Measurements from ENCODE around the gene TAF1B.

TAF1B gene

DNA sequence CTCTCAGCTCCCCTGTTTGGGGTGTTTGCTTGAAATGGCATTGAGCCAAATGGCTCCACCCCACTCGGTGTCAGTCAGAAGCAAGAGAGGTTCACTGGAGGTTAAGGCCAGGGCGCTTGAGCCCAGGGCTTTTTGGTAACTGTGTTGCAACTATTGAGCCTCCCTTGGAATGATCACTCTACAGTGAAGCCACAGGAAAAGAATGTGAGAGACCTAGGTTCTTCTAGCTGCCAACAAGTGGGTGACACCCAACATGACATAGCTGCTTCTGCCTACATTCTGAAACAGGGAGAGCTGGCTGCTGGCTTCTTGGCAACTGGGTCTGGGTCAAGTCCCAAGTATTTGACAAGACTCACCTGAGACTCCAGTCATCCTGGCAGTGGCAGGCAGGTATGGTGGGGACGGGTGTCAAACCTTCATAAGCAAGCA lies 101.1 kb downstream of the TAF1B start:
- no peak for DNase-seq

DNA sequence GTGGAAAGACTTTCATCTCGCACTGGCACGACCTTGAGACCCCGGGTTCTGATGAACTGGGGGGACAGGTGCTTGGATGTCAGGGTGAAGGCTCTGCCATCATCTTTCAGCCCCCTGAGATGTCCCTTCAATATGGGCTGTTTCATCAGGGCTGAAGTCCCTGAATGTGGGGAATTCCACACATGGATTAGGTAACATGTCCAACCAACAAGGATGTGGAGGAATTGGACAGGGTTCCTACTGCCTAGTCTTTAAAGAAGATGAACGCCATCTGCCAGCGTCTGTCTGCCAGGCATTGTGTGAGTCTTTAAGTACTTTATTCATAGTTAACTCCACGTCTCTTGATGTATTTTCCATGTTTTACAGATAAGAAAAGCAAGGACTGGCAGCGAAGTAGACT lies 102.3 kb downstream of the TAF1B start:
- no peak for DNase-seq

DNA sequence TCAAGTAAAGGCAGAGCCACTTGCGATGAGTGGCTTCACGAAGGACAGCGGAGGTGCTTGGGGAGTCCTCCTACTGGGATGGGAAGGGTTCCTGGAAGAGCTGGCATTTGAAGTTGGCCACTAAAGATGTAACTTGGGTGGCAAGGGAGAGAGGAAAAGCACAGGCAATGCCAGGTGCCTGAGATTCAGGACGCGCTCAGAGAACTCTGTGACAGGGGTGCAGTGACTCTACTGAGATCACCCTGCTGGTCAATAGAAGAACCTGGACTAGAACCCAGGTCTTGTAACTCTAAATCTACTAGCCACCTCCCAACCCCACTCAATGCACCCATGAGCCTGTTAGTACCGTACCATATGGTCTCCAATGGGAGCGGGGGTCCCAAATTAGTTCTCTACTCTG lies 102.8 kb downstream of the TAF1B start:
- no peak for DNase-seq

DNA sequence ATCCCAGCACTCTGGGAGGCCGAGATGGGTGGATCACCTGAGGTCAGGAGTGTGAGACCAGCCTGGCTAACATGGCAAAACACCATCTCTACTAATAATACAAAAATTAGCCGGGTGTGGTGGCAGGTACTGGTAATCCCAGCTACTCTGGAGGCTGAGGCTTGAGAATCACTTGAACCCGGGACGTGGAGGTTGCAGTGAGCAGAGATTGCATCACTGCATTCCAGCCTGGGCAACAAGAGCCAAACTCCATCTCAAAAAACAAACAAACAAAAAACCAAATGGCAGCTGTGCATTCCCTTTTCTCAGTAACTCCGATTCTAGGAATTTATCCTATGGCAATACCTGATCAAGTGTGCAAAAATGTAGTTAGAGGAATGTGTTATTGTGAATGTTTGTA lies 103.5 kb downstream of the TAF1B start:
- no peak for DNase-seq

DNA sequence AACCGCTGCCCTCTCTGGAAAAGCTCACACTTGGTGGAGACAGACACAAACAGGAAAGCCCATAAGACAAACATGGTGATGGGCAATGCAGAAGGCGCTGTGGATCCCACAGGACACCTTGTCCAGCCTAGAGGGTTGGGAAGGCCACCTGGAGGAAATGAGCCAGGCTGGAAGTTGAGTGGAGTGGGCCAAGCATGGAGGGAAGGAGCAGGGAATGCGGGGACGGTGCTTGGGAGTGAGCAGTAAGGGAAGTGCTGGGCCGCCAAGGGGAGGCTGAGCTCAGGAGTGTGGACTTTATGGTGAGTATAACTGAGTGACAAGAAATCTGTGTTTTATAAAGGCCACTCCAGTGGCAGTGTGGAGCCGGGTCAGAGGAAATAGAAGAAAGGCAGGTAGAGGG lies 105.4 kb downstream of the TAF1B start:
- no peak for DNase-seq

DNA sequence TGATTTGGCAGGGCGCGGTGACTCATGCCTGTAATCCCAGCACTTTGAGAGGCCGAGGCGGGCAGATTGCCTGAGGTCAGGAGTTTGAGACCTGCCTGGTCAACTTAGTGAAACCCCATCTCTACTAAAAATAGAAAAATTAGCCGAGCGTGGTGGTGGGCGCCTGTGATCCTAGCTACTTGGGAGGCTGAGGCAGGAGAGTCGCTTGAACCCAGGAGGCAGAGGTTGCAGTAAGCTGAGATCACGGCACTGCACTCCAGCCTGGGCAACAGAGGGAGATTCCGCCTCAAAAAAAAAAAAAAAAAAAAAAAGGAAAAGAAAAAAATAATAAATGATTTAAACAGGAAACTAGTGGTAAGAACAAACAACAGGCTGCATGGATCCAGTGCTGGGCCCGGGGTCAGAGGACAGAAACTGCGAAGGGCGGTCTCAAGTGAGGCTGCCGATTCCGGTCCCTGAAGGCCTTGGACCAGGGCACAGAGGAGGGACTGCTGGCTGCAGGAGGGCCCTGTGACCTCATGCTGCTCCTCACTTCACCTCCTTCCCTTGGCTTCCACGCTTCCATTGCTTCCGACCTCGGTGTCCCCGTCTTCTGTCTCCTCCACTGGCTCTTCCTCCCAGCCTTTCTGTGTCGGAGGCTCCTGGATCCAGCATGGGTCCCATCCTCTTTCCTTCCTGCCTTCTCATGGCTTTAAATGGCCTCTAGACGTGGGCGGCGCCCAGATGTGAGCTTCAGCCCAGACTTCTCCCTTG lies 106.1 kb downstream of the TAF1B start:
- no peak for DNase-seq

DNA sequence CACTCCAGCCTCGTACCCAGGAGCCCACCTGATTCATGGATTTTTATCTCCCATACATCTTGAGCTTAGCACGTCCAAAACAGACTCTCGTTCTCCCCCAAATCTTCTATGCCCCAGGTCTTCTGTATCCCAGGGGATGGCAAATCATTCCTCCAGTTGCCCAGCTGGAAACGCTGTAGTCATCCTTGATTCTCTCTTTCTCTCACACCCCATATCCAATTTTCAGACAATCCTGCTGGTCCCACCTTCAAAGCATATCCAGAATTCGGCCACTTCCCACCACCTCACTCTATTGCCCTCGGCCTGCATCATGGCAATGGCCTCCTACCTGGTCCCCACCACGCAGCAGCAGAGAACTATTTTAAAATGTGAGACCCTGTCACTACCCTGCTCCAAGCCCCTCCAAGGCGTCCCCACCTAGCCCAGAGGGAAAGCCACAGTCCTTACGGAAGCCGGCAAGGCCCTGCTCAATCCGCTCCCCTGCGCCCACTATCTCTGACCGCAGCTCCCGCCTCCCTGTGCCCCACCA lies 106.8 kb downstream of the TAF1B start:
- no peak for DNase-seq

DNA sequence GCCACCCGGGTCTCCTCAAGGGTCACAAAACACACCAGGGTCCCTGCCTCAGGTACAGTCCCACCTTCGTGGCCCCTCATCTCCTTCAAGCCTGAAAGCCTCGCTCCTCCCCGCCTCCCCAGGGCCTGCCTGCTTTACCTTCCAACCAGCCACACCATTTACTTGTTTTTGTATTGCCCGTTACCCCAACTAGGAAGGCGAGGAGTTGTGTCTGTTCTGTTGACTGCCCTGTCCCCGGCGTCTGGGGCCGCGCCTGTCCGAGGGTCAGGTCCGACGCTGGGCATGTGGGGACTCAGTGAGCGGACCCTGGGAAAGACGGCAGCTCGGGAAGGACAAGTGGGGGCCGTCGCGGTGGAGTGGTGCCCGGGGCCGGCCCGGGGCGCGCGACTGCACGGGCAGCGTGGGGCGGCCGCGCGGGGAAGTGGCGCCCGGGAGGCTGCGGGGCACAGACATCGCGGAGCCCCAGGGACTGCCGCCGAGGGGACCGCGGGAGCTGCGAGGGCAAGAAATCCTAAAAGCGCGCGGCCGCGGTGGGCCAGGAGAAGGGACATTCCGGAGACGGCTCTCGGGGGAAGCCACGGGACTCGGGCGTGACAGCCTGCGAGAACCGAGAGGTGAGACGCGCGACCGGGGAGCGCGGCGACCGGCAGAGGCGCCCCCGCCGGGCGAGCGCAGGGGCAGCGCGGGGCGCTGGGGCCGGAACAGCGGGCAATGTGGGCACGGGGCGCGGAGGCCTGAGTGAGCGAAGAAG lies 107.4 kb downstream of the TAF1B start:
- DNase-seq: peak in 2 of 4 experiments; percentile 25 to 30

DNA sequence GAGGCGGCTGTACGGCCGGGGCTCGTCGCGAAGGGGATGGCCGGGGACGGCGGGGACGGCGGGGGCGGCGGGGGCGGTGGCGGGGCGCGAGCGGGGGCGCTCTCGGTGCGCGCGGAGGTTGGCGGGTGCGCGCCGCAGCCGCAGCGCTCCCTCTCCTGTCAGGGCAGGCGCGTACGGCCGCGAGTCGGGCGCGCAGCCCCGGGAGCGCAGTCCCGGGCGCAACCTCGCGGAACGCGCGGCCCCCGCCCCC lies 107.9 kb downstream of the TAF1B start:
- no peak for DNase-seq

DNA sequence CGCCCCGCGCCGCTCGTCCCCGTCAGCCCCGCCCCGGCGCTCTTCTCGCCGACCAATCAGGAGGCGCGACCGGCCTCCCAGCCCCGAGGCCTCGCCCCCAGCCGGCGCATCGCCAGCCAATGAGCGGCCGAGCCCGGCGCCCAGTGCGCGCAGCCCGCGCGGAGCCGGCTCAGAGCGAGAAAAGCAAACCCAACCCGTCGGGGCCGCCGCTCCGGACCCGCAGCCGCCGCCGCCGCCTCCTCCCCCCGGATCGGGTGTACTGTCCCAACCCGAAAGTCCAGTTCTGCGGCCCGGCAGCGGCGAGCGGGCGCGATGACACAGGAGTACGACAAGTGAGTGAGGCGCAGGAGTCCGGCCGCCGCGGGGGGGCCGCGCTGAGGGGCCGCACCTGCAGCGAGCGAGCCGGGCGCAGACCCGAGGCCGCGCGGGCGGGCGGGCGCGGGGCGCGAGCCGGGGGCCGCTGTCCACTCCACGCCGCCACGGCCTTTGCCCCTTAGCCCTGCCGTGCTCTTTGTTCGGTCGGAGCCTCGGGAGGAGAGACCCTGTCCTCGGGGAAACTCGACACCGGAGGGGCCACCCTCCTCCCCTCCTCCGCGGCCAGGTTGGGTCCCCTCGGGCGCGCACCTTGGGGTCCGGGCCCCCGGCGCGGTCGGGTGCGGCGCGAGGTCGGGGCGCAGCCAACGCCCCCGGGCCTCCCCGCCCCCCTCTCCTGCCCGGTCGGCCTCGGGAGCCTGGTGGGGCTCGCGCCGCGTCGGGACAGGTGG lies 108.4 kb downstream of the TAF1B start, which contains the start of gene GRHL1:
TSS of gene GRHL1 (plus strand) at position 172 of the 764 bp plus-strand sequence. CDS start at position 313, 141 bp downstream.
- DNase-seq: peak; percentile 61 to 90 (median 72)

DNA sequence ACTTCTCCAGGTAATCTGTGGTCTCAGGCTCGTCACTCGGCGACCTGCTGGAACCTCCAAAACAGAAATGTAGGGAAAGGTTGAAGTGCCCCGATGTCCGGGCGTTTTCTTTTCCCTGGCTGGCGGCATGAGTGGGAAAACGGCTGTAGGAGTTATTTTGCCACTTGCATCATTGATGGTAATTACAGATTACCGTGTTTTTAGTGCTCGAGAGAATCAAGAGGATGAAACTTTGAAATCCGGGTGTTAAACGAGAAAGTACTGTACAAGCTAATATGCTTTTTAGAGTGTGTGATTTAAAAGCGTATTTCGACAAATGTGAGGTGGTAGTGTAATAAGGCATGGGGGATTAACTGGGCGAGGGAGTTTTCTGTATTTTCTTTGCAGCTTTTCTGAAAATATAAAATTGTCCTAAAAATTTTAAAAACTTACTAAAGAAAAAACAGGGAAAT lies 109.0 kb downstream of the TAF1B start:
- DNase-seq: no peak

DNA sequence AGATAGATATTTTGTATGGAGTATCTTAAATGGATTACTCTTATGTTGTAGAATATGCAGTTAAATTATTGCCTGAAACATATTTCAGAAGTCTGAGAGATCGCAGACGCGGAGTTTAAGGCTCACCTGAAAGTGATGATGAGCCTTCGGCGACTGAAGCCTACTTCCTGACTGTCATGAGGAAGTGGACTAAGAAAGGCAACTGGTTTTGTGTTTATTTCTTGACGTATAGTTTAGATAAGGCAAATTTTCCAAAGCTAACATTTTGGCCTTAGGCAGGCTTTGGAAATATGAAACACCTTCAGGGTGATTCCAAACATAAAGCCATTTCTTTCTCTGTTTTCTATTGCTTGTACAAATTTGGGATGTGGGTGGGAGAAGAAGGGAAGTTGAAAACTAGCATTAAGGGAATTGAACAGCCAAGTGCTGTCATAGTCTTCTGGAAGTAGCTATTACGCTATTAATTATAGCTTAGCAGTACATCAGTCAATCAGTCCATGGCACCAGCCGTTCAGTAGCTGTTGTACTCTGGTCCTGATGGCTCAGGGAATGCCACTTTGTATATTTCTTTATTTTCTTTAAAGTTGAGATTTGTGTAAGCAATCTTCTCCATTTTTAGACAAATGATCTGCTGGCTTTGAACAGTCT lies 109.7 kb downstream of the TAF1B start:
- DNase-seq: no peak

DNA sequence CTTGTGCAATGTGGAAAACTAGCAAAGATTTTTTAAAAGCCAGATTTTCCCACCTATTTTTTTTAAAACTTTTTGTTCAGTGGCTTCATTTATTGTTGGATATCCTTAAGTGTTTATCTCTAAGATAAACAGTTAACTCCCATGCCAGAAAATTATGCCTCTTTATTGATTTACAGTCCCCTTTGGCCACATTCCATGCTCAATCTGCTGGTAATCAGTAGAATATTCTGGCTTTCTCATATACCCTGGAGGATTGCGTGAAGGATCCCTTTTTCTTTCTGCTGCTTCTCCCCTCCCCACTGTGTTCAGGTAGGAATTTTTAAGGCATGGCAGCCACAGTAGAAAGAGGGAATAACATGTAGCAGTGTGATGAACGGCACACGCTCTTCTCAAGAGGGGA lies 110.9 kb downstream of the TAF1B start:
- DNase-seq: no peak

DNA sequence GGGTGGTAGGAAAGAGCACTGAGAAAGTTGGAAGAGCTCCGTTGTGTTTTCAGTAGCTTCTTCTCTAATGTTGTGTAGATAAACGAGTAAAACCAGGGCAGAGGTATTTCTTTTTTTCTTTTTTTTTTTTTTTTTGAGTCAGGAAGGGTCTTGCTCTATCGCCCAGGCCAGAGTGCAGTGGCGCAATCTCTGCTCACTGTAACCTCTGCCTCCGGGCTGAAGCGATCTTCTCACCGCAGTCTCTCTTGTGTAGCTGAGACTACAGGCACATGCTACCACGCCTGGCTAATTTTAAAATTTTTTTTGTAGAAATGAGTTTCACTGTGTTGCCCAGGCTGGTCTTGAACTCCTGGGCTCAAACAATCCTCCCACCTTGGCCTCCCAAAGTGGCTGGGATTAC lies 114.8 kb downstream of the TAF1B start:
- no peak for DNase-seq

DNA sequence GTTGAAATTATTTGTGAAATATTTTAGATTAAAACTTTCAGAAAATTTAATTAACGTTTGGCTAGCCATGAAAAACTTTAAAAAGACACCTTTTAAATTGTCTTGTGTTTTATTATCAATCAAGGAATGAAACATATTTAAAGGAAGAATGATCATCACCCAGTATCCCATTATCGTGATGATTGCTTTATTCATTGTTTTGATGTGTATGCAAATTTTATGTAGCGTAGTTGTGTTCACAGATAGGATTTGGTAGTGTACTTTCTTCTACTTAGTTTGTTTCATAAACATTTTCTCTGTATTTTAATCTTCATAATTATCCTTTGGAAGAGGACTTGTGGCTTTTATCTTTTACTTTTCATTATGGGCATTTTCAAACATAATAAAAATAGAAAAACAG lies 116.0 kb downstream of the TAF1B start:
- DNase-seq: no peak

DNA sequence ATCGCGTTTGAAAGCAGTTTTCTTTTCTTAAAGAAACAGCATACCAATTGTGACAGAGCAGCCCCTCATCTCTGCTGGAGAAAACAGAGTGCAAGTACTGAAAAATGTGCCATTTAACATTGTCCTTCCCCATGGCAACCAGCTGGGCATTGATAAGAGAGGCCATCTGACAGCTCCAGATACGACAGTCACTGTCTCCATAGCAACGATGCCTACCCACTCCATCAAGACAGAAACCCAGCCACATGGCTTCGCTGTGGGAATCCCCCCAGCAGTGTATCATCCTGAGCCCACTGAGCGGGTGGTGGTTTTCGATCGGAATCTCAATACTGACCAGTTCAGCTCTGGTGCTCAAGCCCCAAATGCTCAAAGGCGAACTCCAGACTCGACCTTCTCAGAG lies 117.7 kb downstream of the TAF1B start:
- DNase-seq: no peak

DNA sequence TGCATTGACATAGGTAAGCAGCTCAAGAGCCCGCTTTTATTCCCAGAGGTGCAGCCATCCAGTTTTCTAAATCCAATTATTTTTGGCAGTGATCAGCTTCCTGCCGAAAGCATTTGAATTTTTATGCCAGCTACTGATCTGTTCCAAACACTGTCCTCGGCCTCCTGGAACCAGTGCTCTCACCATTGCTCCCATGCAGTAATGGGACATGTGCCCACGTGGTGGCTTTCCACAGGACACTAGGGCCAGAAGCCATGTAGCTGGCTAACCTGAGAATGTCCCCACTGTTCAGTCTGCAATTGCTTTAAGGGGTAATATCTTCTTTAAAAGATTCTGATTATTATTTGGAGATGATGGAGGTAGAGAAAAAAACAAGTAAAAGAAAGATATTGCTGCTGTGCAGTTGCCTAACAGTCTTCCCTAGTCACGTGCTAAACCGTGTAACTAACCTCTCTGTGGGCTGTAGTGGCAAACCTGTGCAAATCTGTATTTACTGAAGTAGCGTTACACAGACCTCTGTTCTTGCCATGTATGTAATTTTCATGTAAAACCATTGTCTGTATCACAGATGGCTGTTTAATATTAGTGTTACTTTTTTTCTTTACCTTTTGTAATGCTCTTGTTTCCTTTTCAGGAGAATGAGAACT lies 121.2 kb downstream of the TAF1B start:
- no peak for DNase-seq

DNA sequence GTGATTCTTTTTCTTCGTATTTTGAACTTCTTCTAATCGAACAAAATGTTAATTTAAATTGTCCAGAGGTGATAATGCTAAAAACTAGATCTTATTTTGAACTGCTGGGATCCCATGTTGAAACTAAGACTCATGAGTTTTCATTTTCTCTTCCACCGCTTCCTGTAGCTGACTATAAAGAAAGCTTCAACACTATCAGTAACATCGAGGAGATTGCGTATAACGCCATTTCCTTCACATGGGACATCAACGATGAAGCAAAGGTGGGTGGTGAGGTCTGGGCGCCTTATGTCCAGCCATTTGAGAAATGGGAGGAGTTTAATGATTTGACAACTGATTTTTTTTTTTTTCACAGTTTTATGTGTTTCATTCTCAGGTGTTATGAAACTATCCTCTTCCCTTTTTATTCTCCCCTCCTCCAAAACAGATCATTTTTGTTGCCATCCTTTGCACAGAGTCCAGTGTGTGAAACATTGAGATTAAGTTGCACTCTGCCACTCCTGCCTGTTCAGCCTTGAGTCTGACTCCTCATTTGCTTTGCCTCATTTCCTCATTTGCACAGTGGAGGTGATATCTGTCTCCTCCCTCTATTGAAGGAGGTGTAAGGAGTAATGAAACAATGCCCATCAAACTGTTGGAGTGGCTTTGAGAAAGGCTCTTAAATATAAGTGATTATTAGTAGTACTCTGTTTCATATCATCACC lies 122.0 kb downstream of the TAF1B start:
- DNase-seq: no peak

DNA sequence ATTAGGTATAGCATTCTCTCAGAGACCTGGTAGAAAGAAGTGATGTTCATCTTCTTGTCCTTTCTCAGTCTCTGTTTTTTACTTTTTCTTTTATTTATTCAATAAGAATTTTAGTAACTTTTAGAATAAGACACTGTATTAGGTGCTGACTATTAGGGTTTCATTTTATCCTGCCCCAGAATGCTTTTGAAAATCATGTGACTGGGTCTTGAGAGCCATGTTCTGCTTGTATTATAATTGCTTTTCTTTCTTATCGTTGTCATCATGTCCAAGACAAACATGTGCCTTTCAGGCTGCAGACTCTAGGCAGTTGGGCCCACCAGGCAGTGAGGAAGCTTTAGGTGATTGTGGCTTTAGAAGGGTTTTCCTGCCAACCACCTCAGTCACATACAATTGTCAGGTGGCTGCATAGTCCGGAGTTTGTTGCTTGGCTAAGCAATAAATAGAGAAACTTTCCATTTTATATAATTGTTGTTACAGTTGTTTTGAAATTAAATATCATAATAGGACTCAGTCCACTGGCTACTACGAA lies 123.3 kb downstream of the TAF1B start:
- no peak for DNase-seq

DNA sequence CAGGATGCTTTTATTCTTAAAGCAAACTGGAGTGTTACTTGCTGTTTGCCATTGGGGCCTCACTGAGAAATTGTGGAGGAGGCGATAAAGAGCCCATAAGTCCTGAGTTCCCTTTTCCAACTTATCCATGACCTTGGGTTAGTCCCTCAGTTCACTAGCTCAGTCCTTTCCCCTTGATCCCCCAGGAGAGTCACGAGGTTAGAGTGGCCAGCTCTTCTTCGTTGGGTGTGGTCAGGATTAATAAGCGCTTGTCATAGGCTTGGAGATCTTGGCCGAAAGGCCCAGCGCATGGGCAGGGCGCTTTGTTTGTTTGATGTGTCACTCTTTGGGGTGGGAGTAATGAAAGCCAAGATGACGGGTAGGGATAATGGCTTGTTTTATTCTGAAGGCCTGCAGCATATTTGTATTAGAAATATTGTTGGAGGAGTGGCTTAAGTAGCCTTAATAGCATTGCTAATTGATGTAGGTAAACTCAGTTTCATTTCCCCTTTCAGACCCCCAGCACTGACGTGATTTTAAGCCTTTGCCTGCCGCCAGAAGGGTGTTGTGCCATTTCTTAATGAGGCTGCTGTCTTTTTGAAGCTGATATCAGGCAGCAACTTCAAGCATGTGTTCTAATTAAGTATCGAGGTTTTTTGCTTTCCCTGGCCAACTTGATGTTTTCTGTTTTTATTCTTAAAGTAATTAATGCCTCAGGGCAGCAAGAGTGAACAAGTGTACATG lies 123.9 kb downstream of the TAF1B start:
- DNase-seq: no peak
